SK-N-SH treated with all-trans-retinoic acid at 6 μM for 48 hours (cell line): ENCODE measurements around the gene ERCC1.
A peak's percentile ranks its signal among the peaks of the same experiment; 100 is the strongest.

ENCODE experiments used
- ATAC-seq: fragments of 200-7000 bp; cut with Tn5 transposase; 3 replicates; pipeline ENCODE4 v1.9.1; 2020; ENCODE audit warnings: mild to moderate bottlenecking, moderate library complexity
- ARNTL ChIP-seq: fragments of 450-650 bp; formaldehyde crosslinking; IDR thresholded peaks from 2 replicates; pipeline ENCODE4 v1.5.0; 2020; ENCODE audit warnings: low read depth, mild to moderate bottlenecking, moderate library complexity, borderline replicate concordance
- BACH2 ChIP-seq: fragments of 250-450 bp; sonication (Bioruptor Pico); IDR thresholded peaks from 2 replicates; pipeline ENCODE4 v1.9.0; 2021; ENCODE audit warnings: mild to moderate bottlenecking, borderline replicate concordance
- CSDC2 ChIP-seq: fragments of 250-450 bp; sonication (Bioruptor Pico); IDR thresholded peaks from 2 replicates; pipeline ENCODE4 v1.5.0; 2020; ENCODE audit warnings: mild to moderate bottlenecking, moderate library complexity
- CSRNP3 ChIP-seq: fragments of 250-450 bp; sonication (Bioruptor Pico); IDR thresholded peaks from 2 replicates; pipeline ENCODE4 v1.5.1; 2021; ENCODE audit warnings: mild to moderate bottlenecking, moderate library complexity
- ESRRG ChIP-seq: fragments of 250-450 bp; sonication (Bioruptor Pico); IDR thresholded peaks from 2 replicates; pipeline ENCODE4 v1.6.1; 2021; ENCODE audit warnings: mild to moderate bottlenecking
- GLIS3 ChIP-seq: fragments of 250-450 bp; sonication (Bioruptor Pico); IDR thresholded peaks from 2 replicates; pipeline ENCODE4 v1.5.0; 2020; ENCODE audit warnings: mild to moderate bottlenecking, moderate library complexity
- OSR1 ChIP-seq: fragments of 250-450 bp; sonication (Bioruptor Pico); IDR thresholded peaks from 2 replicates; pipeline ENCODE4 v1.8.0; 2022; ENCODE audit warnings: moderate library complexity, mild to moderate bottlenecking, inconsistent platforms
- PATZ1 ChIP-seq: fragments of 250-450 bp; sonication (Bioruptor Pico); IDR thresholded peaks from 2 replicates; pipeline ENCODE4 v1.8.0; 2020; ENCODE audit warnings: mild to moderate bottlenecking, moderate library complexity, borderline replicate concordance
- PPARA ChIP-seq: fragments of 250-450 bp; sonication (Bioruptor Pico); IDR thresholded peaks from 2 replicates; pipeline ENCODE4 v1.5.0; 2020; ENCODE audit warnings: mild to moderate bottlenecking, borderline replicate concordance
- RARB ChIP-seq: fragments of 250-450 bp; sonication (Bioruptor Pico); IDR thresholded peaks from 2 replicates; pipeline ENCODE4 v1.8.0; 2021; ENCODE audit warnings: mild to moderate bottlenecking, moderate library complexity
- SNAI2 ChIP-seq: fragments of 250-450 bp; sonication (Bioruptor Pico); IDR thresholded peaks from 2 replicates; pipeline ENCODE4 v1.5.0; 2020; ENCODE audit warnings: mild to moderate bottlenecking, moderate library complexity
- TCF4 ChIP-seq: fragments of 250-450 bp; sonication (Bioruptor Pico); IDR thresholded peaks from 2 replicates; pipeline ENCODE4 v1.8.0; 2021; ENCODE audit warnings: mild to moderate bottlenecking, moderate library complexity, borderline replicate concordance
- TOX ChIP-seq: fragments of 250-450 bp; sonication (Bioruptor Pico); IDR thresholded peaks from 2 replicates; pipeline ENCODE4 v1.8.0; 2021; ENCODE audit warnings: mild to moderate bottlenecking, moderate library complexity, borderline replicate concordance
- ZC3H10 ChIP-seq: fragments of 250-450 bp; sonication (Bioruptor Pico); IDR thresholded peaks from 2 replicates; pipeline ENCODE4 v1.5.1; 2021; ENCODE audit warnings: mild to moderate bottlenecking, moderate library complexity
- ZFP3 ChIP-seq: fragments of 250-450 bp; sonication (Bioruptor Pico); IDR thresholded peaks from 2 replicates; pipeline ENCODE4 v1.5.0; 2020; ENCODE audit warnings: mild to moderate bottlenecking, moderate library complexity
- ZFP30 ChIP-seq: fragments of 450-650 bp; formaldehyde crosslinking; IDR thresholded peaks from 2 replicates; pipeline ENCODE4 v1.5.0; 2022; ENCODE audit warnings: mild to moderate bottlenecking, moderate library complexity
- ZNF565 ChIP-seq: fragments of 450-650 bp; formaldehyde crosslinking; conservative IDR thresholded peaks from 2 replicates; pipeline ENCODE4 v1.5.0; 2020; ENCODE audit warnings: low read depth, mild to moderate bottlenecking, moderate library complexity
- ZNF8 ChIP-seq: fragments of 450-650 bp; formaldehyde crosslinking; IDR thresholded peaks from 2 replicates; pipeline ENCODE4 v1.5.0; 2020; ENCODE audit warnings: mild to moderate bottlenecking, moderate library complexity
- TF ChIP-seq, protein P1 (sequence below): fragments of 250-450 bp; sonication (Bioruptor Pico); IDR thresholded peaks from 2 replicates; pipeline ENCODE4 v1.5.0; 2020; ENCODE audit warnings: mild to moderate bottlenecking, moderate library complexity
- TF ChIP-seq, protein P2 (sequence below): fragments of 250-450 bp; sonication (Bioruptor Pico); IDR thresholded peaks from 2 replicates; pipeline ENCODE4 v1.5.1; 2020; ENCODE audit warnings: low read depth, mild to moderate bottlenecking, moderate library complexity
- TF ChIP-seq, protein P3 (sequence below): fragments of 250-450 bp; sonication (Bioruptor Pico); IDR thresholded peaks from 2 replicates; pipeline ENCODE4 v1.8.0; 2021; ENCODE audit warnings: low read depth, mild to moderate bottlenecking, moderate library complexity, borderline replicate concordance

ERCC1 gene

GRCh38 chr19:45423589-45424190, at the start of gene ERCC1:
TSS of gene ERCC1 (minus strand) at chr19:45423917. CDS start at chr19:45423374, 543 bp downstream.
- no peak for TF ChIP-seq RARB
- TF ChIP-seq CSRNP3 (CRISPR knock-in tag), result peak; percentile 46; the same call in 1 of the 2 replicates
- TF ChIP-seq, protein P1, sequence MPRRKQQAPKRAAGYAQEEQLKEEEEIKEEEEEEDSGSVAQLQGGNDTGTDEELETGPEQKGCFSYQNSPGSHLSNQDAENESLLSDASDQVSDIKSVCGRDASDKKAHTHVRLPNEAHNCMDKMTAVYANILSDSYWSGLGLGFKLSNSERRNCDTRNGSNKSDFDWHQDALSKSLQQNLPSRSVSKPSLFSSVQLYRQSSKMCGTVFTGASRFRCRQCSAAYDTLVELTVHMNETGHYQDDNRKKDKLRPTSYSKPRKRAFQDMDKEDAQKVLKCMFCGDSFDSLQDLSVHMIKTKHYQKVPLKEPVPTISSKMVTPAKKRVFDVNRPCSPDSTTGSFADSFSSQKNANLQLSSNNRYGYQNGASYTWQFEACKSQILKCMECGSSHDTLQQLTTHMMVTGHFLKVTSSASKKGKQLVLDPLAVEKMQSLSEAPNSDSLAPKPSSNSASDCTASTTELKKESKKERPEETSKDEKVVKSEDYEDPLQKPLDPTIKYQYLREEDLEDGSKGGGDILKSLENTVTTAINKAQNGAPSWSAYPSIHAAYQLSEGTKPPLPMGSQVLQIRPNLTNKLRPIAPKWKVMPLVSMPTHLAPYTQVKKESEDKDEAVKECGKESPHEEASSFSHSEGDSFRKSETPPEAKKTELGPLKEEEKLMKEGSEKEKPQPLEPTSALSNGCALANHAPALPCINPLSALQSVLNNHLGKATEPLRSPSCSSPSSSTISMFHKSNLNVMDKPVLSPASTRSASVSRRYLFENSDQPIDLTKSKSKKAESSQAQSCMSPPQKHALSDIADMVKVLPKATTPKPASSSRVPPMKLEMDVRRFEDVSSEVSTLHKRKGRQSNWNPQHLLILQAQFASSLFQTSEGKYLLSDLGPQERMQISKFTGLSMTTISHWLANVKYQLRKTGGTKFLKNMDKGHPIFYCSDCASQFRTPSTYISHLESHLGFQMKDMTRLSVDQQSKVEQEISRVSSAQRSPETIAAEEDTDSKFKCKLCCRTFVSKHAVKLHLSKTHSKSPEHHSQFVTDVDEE (CRISPR knock-in tag), result peak; percentile 37; the same call in 1 of the 2 replicates
- TF ChIP-seq TCF4, result peak; percentile 70; the same call in 1 of the 2 replicates
- TF ChIP-seq, protein P2, sequence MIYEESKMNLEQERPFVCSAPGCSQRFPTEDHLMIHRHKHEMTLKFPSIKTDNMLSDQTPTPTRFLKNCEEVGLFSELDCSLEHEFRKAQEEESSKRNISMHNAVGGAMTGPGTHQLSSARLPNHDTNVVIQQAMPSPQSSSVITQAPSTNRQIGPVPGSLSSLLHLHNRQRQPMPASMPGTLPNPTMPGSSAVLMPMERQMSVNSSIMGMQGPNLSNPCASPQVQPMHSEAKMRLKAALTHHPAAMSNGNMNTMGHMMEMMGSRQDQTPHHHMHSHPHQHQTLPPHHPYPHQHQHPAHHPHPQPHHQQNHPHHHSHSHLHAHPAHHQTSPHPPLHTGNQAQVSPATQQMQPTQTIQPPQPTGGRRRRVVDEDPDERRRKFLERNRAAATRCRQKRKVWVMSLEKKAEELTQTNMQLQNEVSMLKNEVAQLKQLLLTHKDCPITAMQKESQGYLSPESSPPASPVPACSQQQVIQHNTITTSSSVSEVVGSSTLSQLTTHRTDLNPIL (CRISPR knock-in tag), result no peak
- peak; percentile 87 for ATAC-seq

DNA sequence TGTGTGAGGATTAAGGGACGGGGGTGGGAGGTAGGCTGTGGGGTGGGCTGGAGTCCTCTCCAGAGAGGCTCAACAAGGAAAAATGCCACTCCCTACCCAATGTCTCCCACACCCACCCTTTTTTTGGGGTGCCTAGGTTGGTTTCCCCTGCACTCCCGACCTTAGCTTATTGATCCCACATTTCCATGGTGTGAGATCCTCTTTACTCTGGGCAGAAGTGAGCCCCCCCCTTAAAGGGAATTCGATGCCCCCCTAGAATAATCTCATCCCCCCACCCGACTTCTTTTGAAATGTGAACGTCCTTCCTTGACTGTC, 49.6 kb upstream of the ERCC1 start:
- no peak for ATAC-seq
- TF ChIP-seq ESRRG (CRISPR knock-in tag), result no peak
- TF ChIP-seq ZC3H10, result no peak
- no peak for TF ChIP-seq TOX (CRISPR knock-in tag)
- TF ChIP-seq GLIS3 (CRISPR knock-in tag), result no peak
- TF ChIP-seq, protein P1 (CRISPR knock-in tag), result no peak
- no peak for TF ChIP-seq PPARA (CRISPR knock-in tag)
- TF ChIP-seq ZFP30 (CRISPR knock-in tag), result no peak
- TF ChIP-seq, protein P2 (CRISPR knock-in tag), result no peak
- TF ChIP-seq, protein P3, sequence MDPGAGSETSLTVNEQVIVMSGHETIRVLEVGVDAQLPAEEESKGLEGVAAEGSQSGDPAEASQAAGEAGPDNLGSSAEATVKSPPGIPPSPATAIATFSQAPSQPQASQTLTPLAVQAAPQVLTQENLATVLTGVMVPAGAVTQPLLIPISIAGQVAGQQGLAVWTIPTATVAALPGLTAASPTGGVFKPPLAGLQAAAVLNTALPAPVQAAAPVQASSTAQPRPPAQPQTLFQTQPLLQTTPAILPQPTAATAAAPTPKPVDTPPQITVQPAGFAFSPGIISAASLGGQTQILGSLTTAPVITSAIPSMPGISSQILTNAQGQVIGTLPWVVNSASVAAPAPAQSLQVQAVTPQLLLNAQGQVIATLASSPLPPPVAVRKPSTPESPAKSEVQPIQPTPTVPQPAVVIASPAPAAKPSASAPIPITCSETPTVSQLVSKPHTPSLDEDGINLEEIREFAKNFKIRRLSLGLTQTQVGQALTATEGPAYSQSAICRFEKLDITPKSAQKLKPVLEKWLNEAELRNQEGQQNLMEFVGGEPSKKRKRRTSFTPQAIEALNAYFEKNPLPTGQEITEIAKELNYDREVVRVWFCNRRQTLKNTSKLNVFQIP (CRISPR knock-in tag), result no peak
- no peak for TF ChIP-seq RARB
- TF ChIP-seq CSDC2 (CRISPR knock-in tag), result no peak
- TF ChIP-seq ZFP3, result no peak
- no peak for TF ChIP-seq SNAI2 (CRISPR knock-in tag)
- TF ChIP-seq ZNF8, result no peak
- no peak for TF ChIP-seq CSRNP3 (CRISPR knock-in tag)
- TF ChIP-seq OSR1 (CRISPR knock-in tag), result no peak
- TF ChIP-seq BACH2 (CRISPR knock-in tag), result no peak
- TF ChIP-seq ZNF565 (CRISPR knock-in tag), result no peak
- no peak for TF ChIP-seq ARNTL (CRISPR knock-in tag)
- TF ChIP-seq PATZ1 (CRISPR knock-in tag), result no peak
